Kidney capillary endothelial cell (primary cell): ENCODE results near the gene CHAC1.
"Not testable (repeated sequence)": the region's sequence is repeated elsewhere in the genome, so short reads cannot be mapped to it uniquely, and the experiment has no call there.

Experiments
- DNase-seq: peaks from one replicate; pipeline ENCODE4 v3.0.0-alpha.2; 2018; ENCODE audit warnings: low spot score

Gene CHAC1

DNA sequence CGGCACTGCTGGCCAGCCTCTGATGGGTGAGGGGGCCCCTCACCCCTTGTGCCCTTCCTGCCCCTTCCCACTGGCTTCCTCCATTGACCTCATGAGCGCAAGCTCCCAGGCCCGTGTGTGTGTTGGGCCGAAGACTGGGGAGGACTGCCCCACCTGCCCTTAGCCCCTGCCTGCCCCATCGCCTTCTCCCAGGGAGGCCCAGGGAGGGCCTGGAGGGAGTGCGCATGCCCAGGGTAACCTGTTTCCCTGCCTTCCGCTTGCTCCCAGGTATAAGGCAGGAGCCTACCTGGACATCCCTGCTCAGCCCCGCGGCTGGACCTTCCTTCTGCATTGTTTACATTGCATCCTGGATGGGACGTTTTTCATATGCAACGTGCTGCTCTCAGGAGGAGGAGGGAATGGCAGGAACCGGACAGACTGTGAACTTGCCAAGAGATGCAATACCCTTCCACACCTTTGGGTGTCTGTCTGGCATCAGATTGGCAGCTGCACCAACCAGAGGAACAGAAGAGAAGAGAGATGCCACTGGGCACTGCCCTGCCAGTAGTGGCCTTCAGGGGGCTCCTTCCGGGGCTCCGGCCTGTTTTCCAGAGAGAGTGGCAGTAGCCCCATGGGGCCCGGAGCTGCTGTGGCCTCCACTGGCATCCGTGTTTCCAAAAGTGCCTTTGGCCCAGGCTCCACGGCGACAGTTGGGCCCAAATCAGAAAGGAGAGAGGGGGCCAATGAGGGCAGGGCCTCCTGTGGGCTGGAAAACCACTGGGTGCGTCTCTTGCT is 15.3 kb upstream of the CHAC1 start:
- DNase-seq, result peak; percentile 40

GRCh38 chr15:40938536-40938870 is 14.8 kb upstream of the CHAC1 start:
- DNase-seq, result no peak

GRCh38 chr15:40940296-40940801 is 12.9 kb upstream of the CHAC1 start:
- no peak for DNase-seq

DNA sequence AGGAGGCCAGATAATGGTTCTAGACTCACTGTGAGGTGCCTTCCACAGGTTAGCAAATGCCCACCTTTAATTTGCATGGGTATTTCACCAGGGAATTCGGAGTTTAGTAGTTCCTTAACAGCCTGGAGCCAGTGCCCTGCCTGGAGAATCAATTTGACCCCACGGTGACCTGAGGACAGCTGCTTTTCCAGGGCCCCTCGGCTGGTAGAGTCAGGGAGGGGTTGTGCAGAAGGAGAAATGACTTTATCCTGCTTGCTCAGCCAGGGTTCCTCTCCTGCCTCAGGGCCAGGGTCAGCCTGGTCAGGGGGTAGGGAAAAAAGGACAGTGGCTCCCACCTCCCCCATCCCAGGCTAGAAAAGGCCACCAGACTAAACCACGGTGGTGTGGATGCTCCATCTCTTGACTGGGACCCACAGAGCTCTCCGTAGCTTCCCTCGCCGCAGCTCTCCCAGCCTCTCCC is 12.2 kb upstream of the CHAC1 start:
- no peak for DNase-seq

DNA sequence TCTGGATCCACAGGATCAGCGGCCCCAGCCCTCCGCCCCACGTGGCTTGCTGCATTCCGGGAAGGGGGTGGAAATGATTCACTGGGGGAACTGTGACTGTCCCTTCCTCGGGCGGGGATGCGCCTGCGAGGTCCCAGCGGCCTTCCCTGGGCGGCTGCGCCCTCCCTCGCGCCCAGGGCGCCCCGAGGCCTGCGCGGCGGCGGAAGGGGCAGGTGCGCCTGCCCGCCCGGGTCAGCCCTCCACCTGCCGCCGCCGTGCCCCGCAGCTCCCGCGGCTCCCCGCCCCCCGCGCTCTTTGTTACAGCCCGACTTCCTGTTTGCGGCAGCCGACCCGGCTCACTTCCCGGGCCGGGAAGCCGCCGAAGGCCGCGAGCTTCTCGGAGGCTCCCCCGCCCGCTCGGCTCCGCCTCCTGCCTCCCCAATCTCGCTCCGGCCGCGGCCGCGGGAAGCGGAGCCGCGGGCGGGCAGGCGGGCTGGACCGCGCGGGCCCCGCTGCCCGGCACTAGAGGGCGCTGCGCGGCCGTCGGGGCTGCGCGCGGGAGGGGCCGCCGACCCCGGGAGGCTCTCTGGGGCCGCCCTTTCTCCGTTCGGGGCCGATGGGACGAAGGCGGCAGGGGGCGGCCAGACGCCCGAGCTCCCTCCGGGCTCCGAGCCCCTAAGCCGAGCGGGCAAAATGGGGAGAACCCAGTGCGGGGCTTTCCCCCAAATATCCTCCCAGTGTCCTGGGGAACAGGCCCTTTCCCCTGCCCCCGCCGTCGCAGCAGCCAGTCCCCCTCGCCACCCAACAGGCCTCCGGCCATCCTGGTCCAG is 11.5 kb upstream of the CHAC1 start:
- peak; percentile 91 for DNase-seq

DNA sequence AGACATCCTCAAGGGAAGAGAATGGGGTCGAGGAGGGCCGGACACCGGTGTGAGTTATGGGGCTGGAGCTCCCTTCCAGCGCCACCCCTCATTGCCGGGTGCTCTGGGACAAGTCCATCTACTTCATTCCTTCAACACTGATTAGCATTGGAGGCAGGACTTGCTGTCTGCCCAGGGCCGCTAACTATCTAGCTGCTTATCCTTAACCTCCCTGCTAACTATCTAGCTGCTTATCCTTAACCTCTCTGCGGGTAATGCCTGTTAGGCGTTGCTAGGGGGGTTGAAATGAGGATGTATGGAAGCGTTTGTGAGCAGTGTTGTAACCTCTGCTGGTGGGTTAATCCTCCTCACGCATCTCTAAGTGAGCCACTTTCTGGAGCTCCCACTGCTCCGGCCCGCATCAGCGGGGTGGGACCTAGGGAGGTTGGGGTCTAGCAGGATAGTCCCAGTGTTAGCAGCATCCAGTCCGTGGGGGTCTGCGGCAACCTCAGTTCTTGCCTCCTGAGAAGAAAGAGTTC is 10.9 kb upstream of the CHAC1 start:
- no peak for DNase-seq

GRCh38 chr15:40942878-40943277 is 10.4 kb upstream of the CHAC1 start:
- no peak for DNase-seq

- DNase-seq, result no peak
Measured at GRCh38 chr15:40943764-40944365, 9.4 kb upstream of the CHAC1 start.

- DNase-seq, result no peak
Measured at GRCh38 chr15:40944510-40945296, 8.6 kb upstream of the CHAC1 start.

- DNase-seq, result no peak
Measured at GRCh38 chr15:40948706-40949473, 4.4 kb upstream of the CHAC1 start.

DNA sequence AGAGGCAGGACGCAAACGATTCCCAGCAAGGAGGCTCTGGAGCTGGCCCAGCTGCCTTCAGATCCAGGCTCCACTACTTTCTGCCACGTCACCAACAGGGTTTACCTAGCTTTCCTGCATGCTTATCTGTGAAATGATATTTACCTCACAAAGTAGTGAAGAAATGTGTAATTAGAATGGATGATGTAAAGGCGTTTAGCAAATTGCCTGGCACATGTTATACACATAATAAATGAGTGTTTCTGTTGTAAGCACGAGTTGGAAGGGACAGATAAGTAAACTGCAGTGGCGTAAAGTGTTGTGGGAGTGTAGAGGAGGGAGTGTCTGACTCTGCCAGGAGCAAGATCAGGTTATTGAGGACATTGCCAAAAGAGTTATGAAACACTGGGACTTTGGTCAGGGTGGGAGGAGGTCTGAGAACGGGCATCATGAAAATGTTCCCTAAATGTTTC is 3.5 kb upstream of the CHAC1 start:
- DNase-seq, result no peak

GRCh38 chr15:40951764-40952163 is 1.5 kb upstream of the CHAC1 start:
- DNase-seq, result no peak

GRCh38 chr15:40952301-40952900 is 870 bp upstream of the CHAC1 start:
- no peak for DNase-seq

DNA sequence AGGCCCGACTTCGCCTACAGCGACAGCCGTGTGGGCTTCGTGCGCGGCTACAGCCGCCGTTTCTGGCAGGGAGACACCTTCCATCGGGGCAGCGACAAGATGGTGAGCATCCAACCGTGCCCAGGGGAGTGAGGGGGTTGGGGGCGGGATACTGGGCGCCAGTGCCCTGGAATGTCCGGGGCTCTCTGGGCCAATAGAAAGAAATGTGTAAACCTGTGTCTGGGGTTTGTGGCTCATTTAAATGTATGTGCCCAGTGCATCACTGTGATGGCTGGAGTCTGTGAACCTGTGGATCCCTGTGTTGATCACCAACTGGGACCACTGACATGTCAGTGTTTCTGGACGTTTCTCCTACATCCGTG is 423 bp downstream of the CHAC1 start:
- no peak for DNase-seq

GRCh38 chr15:40954158-40954848 is 1.0 kb downstream of the CHAC1 start:
- DNase-seq, result not testable (repeated sequence)

- DNase-seq, result no peak
Measured at GRCh38 chr15:40955141-40955903, 2.1 kb downstream of the CHAC1 start.

- no peak for DNase-seq
Measured at GRCh38 chr15:40955930-40956540, 2.8 kb downstream of the CHAC1 start.

GRCh38 chr15:40956541-40956982 is 3.3 kb downstream of the CHAC1 start:
- no peak for DNase-seq
